H1 (cell line): ENCODE data around the gene OMA1. TPM values are rescaled to one million over a fixed set of nuclear protein-coding genes. Genes with fewer than 3 reads are reported as not detected.

Experiments used
- CTCF ChIA-PET: fragments of 300-600 bp; sonication (Branson Sonifier 250); formaldehyde crosslinking; loops from one replicate; lab custom pipeline; 2021; ENCODE audit not compliant: partially characterized antibody; lab: Charles Lee
- POLR2A ChIA-PET: fragments of 300-600 bp; sonication (Branson Sonifier 250); formaldehyde crosslinking; loops from one replicate; lab custom pipeline; 2021; ENCODE audit warnings: inconsistent platforms; ENCODE audit not compliant: partially characterized antibody; lab: Charles Lee
- DNase-seq, 2 experiments: peaks; one replicate each; pipeline versions ENCODE4 v3.0.0 to v3.0.0-alpha.2; 2010 to 2022; ENCODE audit warnings: low spot score in 2 of 2, low read depth in 1 of 2, mixed read lengths in 1 of 2
- FAIRE-seq: peaks from 2 replicates; lab custom pipeline; 2011; peaks lifted over from hg19 to GRCh38; lab: Jason Lieb, UNC
- H2AFZ ChIP-seq: 2 replicates; pipeline ENCODE4 v1.8.1; 2012; ENCODE audit warnings: low read length, inconsistent platforms
- H2AK5ac ChIP-seq: 2 replicates; pipeline ENCODE4 v1.6.1; 2013; ENCODE audit warnings: low read depth, low read length
- H2BK120ac ChIP-seq: replicated peaks from 2 replicates; pipeline ENCODE3; 2013; ENCODE audit warnings: low read depth, low read length, inconsistent platforms
- H2BK12ac ChIP-seq: 2 replicates; pipeline ENCODE4 v1.6.1; 2013; ENCODE audit warnings: low read depth, low read length
- H2BK15ac ChIP-seq: 2 replicates; pipeline ENCODE4 v1.6.1; 2013; ENCODE audit warnings: low read length
- H2BK20ac ChIP-seq: 2 replicates; pipeline ENCODE4 v1.6.1; 2013; ENCODE audit warnings: low read length
- H2BK5ac ChIP-seq: 2 replicates; pipeline ENCODE4 v1.6.1; 2013; ENCODE audit warnings: low read depth, low read length
- H3K14ac ChIP-seq: 2 replicates; pipeline ENCODE4 v1.6.1; 2013; ENCODE audit warnings: inconsistent platforms; ENCODE audit not compliant: insufficient read length
- H3K18ac ChIP-seq: 2 replicates; pipeline ENCODE4 v1.6.1; 2013; ENCODE audit warnings: low read length; ENCODE audit errors: extremely low read depth
- H3K23ac ChIP-seq: 2 replicates; pipeline ENCODE4 v1.6.1; 2013; ENCODE audit warnings: inconsistent platforms; ENCODE audit not compliant: insufficient read length
- H3K23me2 ChIP-seq: 2 replicates; pipeline ENCODE4 v1.6.1; 2013; ENCODE audit warnings: low read depth, low read length
- H3K27ac ChIP-seq: 2 replicates; pipeline ENCODE4 v1.6.1; 2011; ENCODE audit warnings: low read depth, low read length, inconsistent platforms
- H3K27me3 ChIP-seq, 4 experiments: replicated peaks in 1 of 4; 1 replicate in 1 of 4; 2 replicates in 3 of 4; pipeline versions ENCODE4 v1.6.1 to v1.8.1; 2011 to 2013; ENCODE audit warnings: low read length in 3 of 4, mild to moderate bottlenecking in 3 of 4, inconsistent platforms in 2 of 4, mixed read lengths in 2 of 4, moderate library complexity in 1 of 4; ENCODE audit not compliant: control insufficient read depth in 3 of 4, insufficient read depth in 3 of 4; ENCODE audit errors: extremely low read depth in 1 of 4
- H3K36me3 ChIP-seq, 4 experiments: 2 replicates each; pipeline versions ENCODE4 v1.6.1 to v1.8.1; 2011 to 2013; ENCODE audit warnings: mild to moderate bottlenecking in 4 of 4, low read length in 3 of 4, moderate library complexity in 2 of 4, control low read depth in 1 of 4, inconsistent platforms in 1 of 4; ENCODE audit not compliant: insufficient read depth in 4 of 4, control insufficient read depth in 2 of 4
- H3K4ac ChIP-seq: replicated peaks from 2 replicates; pipeline ENCODE3; 2013; ENCODE audit warnings: low read length, low read depth, mixed read lengths, inconsistent platforms; ENCODE audit not compliant: insufficient read length
- H3K4me1 ChIP-seq, 4 experiments: replicated peaks in 1 of 4; 1 replicate in 1 of 4; 2 replicates in 3 of 4; pipeline versions ENCODE4 v1.6.1 to v1.8.1; 2011 to 2013; ENCODE audit warnings: low read length in 3 of 4, inconsistent platforms in 2 of 4, mixed read lengths in 1 of 4; ENCODE audit not compliant: insufficient read depth in 4 of 4, control insufficient read depth in 3 of 4
- H3K4me2 ChIP-seq, 2 experiments: 2 replicates each; pipeline versions ENCODE4 v1.6.1 to v1.8.1; 2011 to 2013; ENCODE audit warnings: low read depth in 2 of 2, low read length in 2 of 2, control low read depth in 1 of 2, inconsistent platforms in 1 of 2, mild to moderate bottlenecking in 1 of 2; ENCODE audit not compliant: insufficient read depth in 1 of 2
- H3K4me3 ChIP-seq, 4 experiments: fragments of 200-600, 300-600 bp in 1 of 4; sonication (generic), shearing (Covaris generic), sonication (Bioruptor Twin) in 1 of 4; 2 replicates each; pipeline versions ENCODE4 v1.5.1 to v1.8.1; 2011 to 2016; ENCODE audit warnings: low read length in 4 of 4, low read depth in 3 of 4, control low read depth in 2 of 4, inconsistent platforms in 2 of 4, mild to moderate bottlenecking in 2 of 4, mixed read lengths in 1 of 4, moderate library complexity in 1 of 4; ENCODE audit not compliant: insufficient read depth in 2 of 4; ENCODE audit errors: extremely low read depth in 1 of 4
- H3K56ac ChIP-seq: replicated peaks from 2 replicates; pipeline ENCODE3; 2013; ENCODE audit warnings: low read depth, mild to moderate bottlenecking, mixed read lengths, low read length, inconsistent platforms; ENCODE audit not compliant: insufficient read length
- H3K79me1 ChIP-seq: 2 replicates; pipeline ENCODE4 v1.6.1; 2013; ENCODE audit warnings: low read depth, low read length, control low read depth
- H3K79me2 ChIP-seq, 2 experiments: 2 replicates each; pipeline versions ENCODE4 v1.6.1 to v1.8.1; 2012 to 2013; ENCODE audit warnings: low read length in 2 of 2, mild to moderate bottlenecking in 2 of 2, inconsistent platforms in 1 of 2; ENCODE audit not compliant: insufficient read depth in 2 of 2, control insufficient read depth in 1 of 2
- H3K9ac ChIP-seq, 4 experiments: replicated peaks in 1 of 4; 1 replicate in 1 of 4; 2 replicates in 3 of 4; pipeline versions ENCODE4 v1.6.1 to v1.8.1; 2011 to 2013; ENCODE audit warnings: low read depth in 3 of 4, low read length in 3 of 4, control low read depth in 2 of 4, mild to moderate bottlenecking in 2 of 4, moderate library complexity in 2 of 4, inconsistent platforms in 1 of 4; ENCODE audit errors: extremely low read depth in 1 of 4
- H3K9me3 ChIP-seq, 2 experiments: 2 replicates each; pipeline versions ENCODE4 v1.6.1 to v1.8.1; 2012 to 2013; ENCODE audit warnings: mild to moderate bottlenecking in 2 of 2, moderate library complexity in 2 of 2, control low read depth in 1 of 2, inconsistent platforms in 1 of 2, low read depth in 1 of 2, low read length in 1 of 2, mixed read lengths in 1 of 2; ENCODE audit not compliant: insufficient read depth in 2 of 2
- H4K20me1 ChIP-seq, 2 experiments: replicated peaks in 1 of 2; 2 replicates each; pipeline versions ENCODE3 to v1.8.1; 2011 to 2013; ENCODE audit warnings: inconsistent platforms in 2 of 2, low read length in 2 of 2, mild to moderate bottlenecking in 1 of 2; ENCODE audit not compliant: insufficient read depth in 2 of 2, control insufficient read depth in 1 of 2
- H4K5ac ChIP-seq: 2 replicates; pipeline ENCODE4 v1.6.1; 2013; ENCODE audit warnings: low read length, low read depth, mixed read lengths, inconsistent platforms; ENCODE audit not compliant: insufficient read length
- H4K8ac ChIP-seq: 2 replicates; pipeline ENCODE4 v1.8.0; 2013; ENCODE audit warnings: mild to moderate bottlenecking, moderate library complexity, low read length, inconsistent platforms; ENCODE audit not compliant: insufficient read depth; ENCODE audit errors: extremely low read depth
- H4K91ac ChIP-seq: replicated peaks from 2 replicates; pipeline ENCODE3; 2013; ENCODE audit warnings: low read length, mixed read lengths, inconsistent platforms; ENCODE audit not compliant: insufficient read length
- ATF3 ChIP-seq: IDR thresholded peaks from 2 replicates; pipeline ENCODE4 v1.6.1; 2011; ENCODE audit warnings: low read depth, mild to moderate bottlenecking, low read length; ENCODE audit not compliant: insufficient read depth
- BACH1 ChIP-seq: IDR thresholded peaks from 2 replicates; pipeline ENCODE4 v1.6.1; 2012; ENCODE audit warnings: low read length, improper control_type of control experiment
- CHD1 ChIP-seq: IDR thresholded peaks from 2 replicates; pipeline ENCODE4 v1.6.1; 2012; ENCODE audit warnings: low read depth, low read length, improper control_type of control experiment
- EP300 ChIP-seq, 2 experiments: IDR thresholded peaks; 1 replicate in 1 of 2; 2 replicates in 1 of 2; pipeline ENCODE4 v1.6.1; 2011 to 2012; ENCODE audit warnings: low read depth in 2 of 2, low read length in 2 of 2, mild to moderate bottlenecking in 2 of 2, borderline replicate concordance in 1 of 2, inconsistent platforms in 1 of 2, moderate library complexity in 1 of 2
- HDAC2 ChIP-seq, 2 experiments: fragments of 300-600 bp in 1 of 2; sonication (generic) in 1 of 2; IDR thresholded peaks; 2 replicates each; pipeline ENCODE4 v1.6.1; 2011 to 2012; ENCODE audit warnings: low read depth in 2 of 2, low read length in 2 of 2, mild to moderate bottlenecking in 2 of 2, moderate library complexity in 2 of 2, borderline replicate concordance in 1 of 2, inconsistent platforms in 1 of 2
- HDAC6 ChIP-seq: IDR thresholded peaks from one replicate; pipeline ENCODE4 v1.7.1; 2012; ENCODE audit warnings: low read depth, mild to moderate bottlenecking, inconsistent platforms, low read length, moderate library complexity
- NANOG ChIP-seq: IDR thresholded peaks from 2 replicates; pipeline ENCODE4 v1.6.1; 2011; ENCODE audit warnings: low read length, low read depth, mild to moderate bottlenecking, inconsistent platforms; ENCODE audit not compliant: insufficient read depth, poor library complexity, severe bottlenecking
- RBBP5 ChIP-seq: IDR thresholded peaks from 2 replicates; pipeline ENCODE4 v1.7.1; 2012; ENCODE audit warnings: low read depth, mild to moderate bottlenecking, inconsistent platforms, low read length, moderate library complexity, borderline replicate concordance
- RNF2 ChIP-seq: fragments of 200-900, 300-1000 bp; sonication (generic); IDR thresholded peaks from 2 replicates; pipeline ENCODE4 v1.7.1; 2016; ENCODE audit warnings: borderline replicate concordance, low read depth, mild to moderate bottlenecking, antibody characterized with exemption, low read length; ENCODE audit not compliant: poor library complexity, severe bottlenecking; ENCODE audit errors: missing control alignments
- SP1 ChIP-seq: IDR thresholded peaks from 2 replicates; pipeline ENCODE4 v1.6.1; 2011; ENCODE audit warnings: low read depth, low read length
- SUZ12 ChIP-seq: fragments of 200-600 bp; sonication (generic); IDR thresholded peaks from 2 replicates; pipeline ENCODE4 v1.6.1; 2012; ENCODE audit warnings: mild to moderate bottlenecking, inconsistent platforms, low read length, moderate library complexity, mixed read lengths
- TAF7 ChIP-seq: optimal IDR thresholded peaks from 2 replicates; pipeline ENCODE3; 2011; ENCODE audit warnings: low read depth, mild to moderate bottlenecking, inconsistent platforms, low read length, moderate library complexity, borderline replicate concordance
- WGBS, 2 experiments: shearing (Covaris generic) in 1 of 2; methylation state at CpG; one replicate each; pipeline versions ENCODE4 v1.1.6 to v1.1.7; 2013 to 2015; ENCODE audit warnings: low lambda C conversion rate in 2 of 2, mixed read lengths in 2 of 2, inconsistent platforms in 1 of 2, low coverage in 1 of 2, missing lambda C conversion rate in 1 of 2; ENCODE audit not compliant: insufficient replicate concordance in 2 of 2, insufficient coverage in 1 of 2, insufficient read length in 1 of 2; ENCODE audit errors: extremely low coverage in 1 of 2, missing lambda C conversion rate in 1 of 2; 5-methylcytosine and 5-hydroxymethylcytosine counted together
- polyA plus RNA-seq, 7 experiments: library from polyadenylated mRNA; depleted of rRNA in 3 of 7; stranded (reverse) in 5 of 7; unstranded in 2 of 7; fragments of >200 nt in 5 of 7; fragments of 200-250 nt in 2 of 7; gene quantifications; 1 replicate in 5 of 7; 2 replicates in 1 of 7; 4 replicates in 1 of 7; pipeline versions ENCODE4 v1.2.1 to v1.2.3, GENCODE V29; 2011 to 2013; ENCODE audit warnings: missing spikeins in 2 of 7, mixed read lengths in 2 of 7
- total RNA-seq: library from RNA; stranded (reverse); fragmentation: NEBNext Ultra II Directional; extraction: Animal tissue kit (Norgen Biotek cat#: 25700); gene quantifications from 2 replicates; pipeline ENCODE4 v1.2.1, GENCODE V29; 2021

The OMA1 gene
- total and polyA plus RNA-seq, 2 of the 8 experiments (the other 6 are each of a cell fraction or from before 2014, with no cell fraction given): 7.7 to 11.7 TPM

GRCh38 chr1:58581641-58582040, 35.1 kb upstream of the OMA1 start:
- no peak for FAIRE-seq
- no peak overlapping the region for H3K23ac ChIP-seq
- 92% methylated on average over 2 of the region's 2 CpGs; no CpG with 5 or more reads in 1 of the 2 experiments for WGBS, 2 experiments
- H3K27me3 ChIP-seq: peaks cover 3 to 17% (median 13%) of the 10 kb centered on the region in 4 experiments
- H3K56ac ChIP-seq: no peak overlapping the region
- no peak overlapping the region for H4K91ac ChIP-seq
- no peak overlapping the region for H3K18ac ChIP-seq
- H2BK5ac ChIP-seq: no peak overlapping the region
- H2BK15ac ChIP-seq: no peak overlapping the region
- H3K79me2 ChIP-seq: no peaks in the 10 kb centered on the region
- no peaks in the 10 kb centered on the region for H3K36me3 ChIP-seq
- H2BK20ac ChIP-seq: no peak overlapping the region
- POLR2A ChIA-PET: no interaction called here
- H4K8ac ChIP-seq: no peak overlapping the region
- no peak overlapping the region for H2AK5ac ChIP-seq
- no peak overlapping the region for H3K4ac ChIP-seq
- peaks cover 4% of the 10 kb centered on the region; the same call in 1 of the 2 replicates for H3K23me2 ChIP-seq
- H3K9me3 ChIP-seq: peaks cover 0 to under 1% of the 10 kb centered on the region in 2 experiments; a peak in 1 of 4 replicates
- H4K5ac ChIP-seq: no peak overlapping the region
- H3K9ac ChIP-seq: no peak overlapping the region
- no peak for DNase-seq
- H3K4me3 ChIP-seq: no peak overlapping the region
- H3K4me2 ChIP-seq: no peak overlapping the region
- H2AFZ ChIP-seq: no peak overlapping the region
- no peaks in the 10 kb centered on the region for H4K20me1 ChIP-seq
- CTCF ChIA-PET: interaction anchor here (0.5 kb wide), 1 partner anchor 1518 kb away, joined by 5 read pairs; no protein-coding TSS in a partner anchor
- no peaks in the 10 kb centered on the region for H3K79me1 ChIP-seq
- H3K4me1 ChIP-seq: no peaks in the 10 kb centered on the region; a peak in 1 of 7 replicates
- no peak overlapping the region for H3K27ac ChIP-seq
- no peak for TF ChIP-seq RBBP5
- no peak for TF ChIP-seq TAF7
- TF ChIP-seq SP1: no peak
- TF ChIP-seq HDAC2 (IDR thresholded peaks at IDR 0.05; ENCODE audit: borderline replicate concordance in 1 of 2, low read depth in 2 of 2, low read length in 2 of 2): no peak
- TF ChIP-seq EP300 (IDR thresholded peaks at IDR 0.05; ENCODE audit: borderline replicate concordance in 1 of 2, low read depth in 2 of 2, low read length in 2 of 2): no peak
- TF ChIP-seq RNF2: no peak
- no peak for TF ChIP-seq HDAC6
- TF ChIP-seq NANOG: no peak
- no peak for TF ChIP-seq SUZ12
- no peak for TF ChIP-seq ATF3
- TF ChIP-seq CHD1: no peak
- TF ChIP-seq BACH1: no peak
- H2BK12ac ChIP-seq: no peak overlapping the region
- no peak overlapping the region for H3K14ac ChIP-seq
- H2BK120ac ChIP-seq: no peak overlapping the region
